HG03378 (cell line): ENCODE results near the gene USF2.

ENCODE experiments used
- ATAC-seq: cut with Tn5 transposase; IDR thresholded peaks from one replicate; pipeline ENCODE4 v1.9.1; 2021; ENCODE audit warnings: mild to moderate bottlenecking, moderate library complexity; ENCODE audit not compliant: unreplicated experiment

USF2 gene

DNA sequence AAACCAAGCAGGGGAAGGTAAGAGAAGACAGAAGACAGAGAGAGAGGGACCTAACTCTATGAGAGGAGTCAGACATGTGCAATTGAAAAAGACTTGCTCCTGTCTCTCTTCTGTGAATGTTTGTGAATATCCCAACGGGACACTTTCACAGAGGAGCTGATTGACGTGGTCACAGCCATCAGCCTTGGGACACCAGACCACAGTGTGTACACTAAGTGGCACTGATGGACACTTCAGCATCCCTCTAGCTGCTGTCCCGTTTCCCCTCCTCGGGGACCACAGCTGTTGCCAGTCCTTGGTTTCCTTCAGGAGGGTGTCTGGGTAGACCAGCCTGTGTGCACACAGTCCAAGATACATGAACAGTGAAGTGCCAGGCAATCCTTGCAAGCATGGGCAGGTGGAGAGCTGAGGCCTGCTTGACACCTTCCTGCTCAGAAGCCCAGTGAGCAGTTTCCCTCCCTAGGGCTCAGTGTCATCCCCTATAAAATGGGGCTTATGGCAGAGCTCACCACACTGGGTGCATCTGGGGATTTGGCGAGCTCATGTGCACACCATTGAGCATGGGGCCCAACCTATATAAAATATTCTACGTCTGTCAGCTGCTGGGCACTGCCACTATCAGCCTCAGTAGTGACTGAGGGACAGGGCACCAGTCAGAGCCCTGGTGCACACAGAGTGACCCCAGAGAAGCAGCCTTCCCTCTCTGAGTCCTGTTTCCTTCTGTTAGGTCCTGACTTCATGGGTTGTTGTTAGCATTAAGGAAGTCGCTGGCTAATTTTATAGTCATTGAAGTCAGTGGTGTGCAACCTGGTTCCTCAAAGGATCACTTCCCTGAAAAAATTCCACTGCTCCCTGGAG, 4.3 kb upstream of the USF2 start:
- no peak for ATAC-seq

DNA sequence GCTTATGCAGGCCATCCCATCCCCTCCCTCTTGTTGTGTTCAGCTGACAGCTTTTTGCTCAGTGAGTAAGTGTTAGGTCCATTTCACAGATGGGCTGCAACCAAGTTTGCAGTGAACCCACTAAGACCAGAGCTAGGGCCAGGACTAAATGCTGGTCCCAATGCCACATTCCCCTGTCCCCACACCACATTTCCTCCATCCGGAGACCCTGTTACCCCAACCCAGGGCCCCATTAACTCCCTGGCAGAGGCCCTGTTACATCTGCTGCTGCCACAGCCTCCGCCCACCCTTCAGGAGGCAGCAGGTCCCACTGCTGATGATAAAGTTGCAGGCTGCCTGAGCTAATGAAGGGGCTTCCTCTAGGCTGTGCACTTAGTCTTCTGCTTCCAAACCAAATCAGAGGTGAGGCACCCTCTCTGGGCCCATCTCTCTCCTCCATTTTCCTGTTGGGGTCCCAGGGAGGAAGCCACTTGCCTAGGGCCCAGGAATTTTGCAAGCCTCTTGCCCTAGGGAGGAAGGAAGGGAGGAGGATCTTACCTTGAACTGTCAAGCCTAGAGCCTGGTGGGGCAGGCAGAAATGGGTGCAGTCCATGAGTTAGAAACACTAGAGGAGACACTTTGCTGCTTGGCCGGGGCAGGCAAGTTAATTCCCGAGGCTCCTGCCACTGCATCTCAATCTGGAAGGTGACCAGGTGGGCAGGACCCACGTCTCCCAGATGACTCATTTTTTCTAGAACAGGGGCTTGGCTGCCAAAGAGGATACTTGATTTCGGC, 3.4 kb upstream of the USF2 start:
- ATAC-seq: no peak

DNA sequence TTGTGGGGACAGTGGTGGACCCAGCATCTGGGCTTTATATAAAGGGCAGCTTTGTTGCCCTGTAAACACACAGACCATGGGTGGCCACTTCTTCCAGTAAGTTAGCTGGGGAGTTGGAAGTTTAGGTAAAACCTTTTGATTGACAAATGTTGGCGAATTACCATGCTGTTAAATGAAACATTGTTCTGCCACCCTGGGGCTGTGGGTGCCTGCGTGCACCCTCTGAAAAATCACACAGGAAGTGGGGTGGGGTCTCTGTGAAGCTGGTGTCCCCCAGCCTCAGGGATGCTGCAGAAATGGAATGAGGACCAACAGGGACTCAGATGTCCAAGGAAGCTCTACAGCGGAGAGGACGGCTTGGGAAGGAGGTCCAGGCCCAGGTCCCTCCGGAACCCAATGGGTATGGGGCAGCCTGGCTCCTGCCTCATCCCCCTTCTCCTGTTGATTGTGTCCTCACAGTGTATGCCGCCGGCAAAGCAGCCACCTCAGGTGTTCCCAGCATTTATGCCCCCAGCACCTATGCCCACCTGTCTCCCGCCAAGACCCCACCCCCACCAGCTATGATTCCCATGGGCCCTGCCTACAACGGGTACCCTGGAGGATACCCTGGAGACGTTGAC, 2.8 kb upstream of the USF2 start:
- no peak for ATAC-seq

DNA sequence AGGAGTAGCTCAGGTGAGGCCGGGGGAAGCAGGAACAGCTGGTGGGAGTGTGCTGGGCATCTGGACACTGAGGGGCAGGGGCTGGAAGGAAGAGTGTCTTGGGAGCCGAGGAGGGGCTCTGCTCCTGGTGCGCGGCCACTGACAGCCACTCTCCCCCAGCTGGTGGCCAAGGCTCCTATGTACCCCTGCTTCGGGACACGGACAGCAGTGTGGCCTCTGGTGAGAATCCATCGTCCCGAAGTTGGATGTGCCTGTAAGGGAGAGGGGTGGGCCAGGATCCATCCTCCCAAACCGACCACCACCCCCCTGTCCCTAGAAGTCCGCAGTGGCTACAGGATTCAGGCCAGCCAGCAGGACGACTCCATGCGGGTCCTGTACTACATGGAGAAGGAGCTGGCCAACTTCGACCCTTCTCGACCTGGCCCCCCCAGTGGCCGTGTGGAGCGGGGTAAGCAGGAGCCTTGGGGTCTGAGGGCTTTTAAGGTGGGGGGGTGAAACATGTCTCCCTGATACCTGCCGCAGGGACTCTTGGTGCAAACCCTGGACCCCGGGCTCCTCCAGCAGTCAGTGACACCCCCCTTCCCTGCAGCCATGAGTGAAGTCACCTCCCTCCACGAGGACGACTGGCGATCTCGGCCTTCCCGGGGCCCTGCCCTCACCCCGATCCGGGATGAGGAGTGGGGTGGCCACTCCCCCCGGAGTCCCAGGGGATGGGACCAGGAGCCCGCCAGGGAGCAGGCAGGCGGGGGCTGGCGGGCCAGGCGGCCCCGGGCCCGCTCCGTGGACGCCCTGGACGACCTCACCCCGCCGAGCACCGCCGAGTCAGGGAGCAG, 2.0 kb upstream of the USF2 start:
- no peak for ATAC-seq

DNA sequence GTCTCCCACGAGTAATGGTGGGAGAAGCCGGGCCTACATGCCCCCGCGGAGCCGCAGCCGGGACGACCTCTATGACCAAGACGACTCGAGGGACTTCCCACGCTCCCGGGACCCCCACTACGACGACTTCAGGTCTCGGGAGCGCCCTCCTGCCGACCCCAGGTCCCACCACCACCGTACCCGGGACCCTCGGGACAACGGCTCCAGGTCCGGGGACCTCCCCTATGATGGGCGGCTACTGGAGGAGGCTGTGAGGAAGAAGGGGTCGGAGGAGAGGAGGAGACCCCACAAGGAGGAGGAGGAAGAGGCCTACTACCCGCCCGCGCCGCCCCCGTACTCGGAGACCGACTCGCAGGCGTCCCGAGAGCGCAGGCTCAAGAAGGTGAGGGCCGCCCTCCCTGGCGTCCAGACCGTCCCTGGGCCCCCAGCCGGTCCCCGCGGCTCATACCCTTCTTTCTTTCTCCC, 1.4 kb upstream of the USF2 start:
- no peak for ATAC-seq

DNA sequence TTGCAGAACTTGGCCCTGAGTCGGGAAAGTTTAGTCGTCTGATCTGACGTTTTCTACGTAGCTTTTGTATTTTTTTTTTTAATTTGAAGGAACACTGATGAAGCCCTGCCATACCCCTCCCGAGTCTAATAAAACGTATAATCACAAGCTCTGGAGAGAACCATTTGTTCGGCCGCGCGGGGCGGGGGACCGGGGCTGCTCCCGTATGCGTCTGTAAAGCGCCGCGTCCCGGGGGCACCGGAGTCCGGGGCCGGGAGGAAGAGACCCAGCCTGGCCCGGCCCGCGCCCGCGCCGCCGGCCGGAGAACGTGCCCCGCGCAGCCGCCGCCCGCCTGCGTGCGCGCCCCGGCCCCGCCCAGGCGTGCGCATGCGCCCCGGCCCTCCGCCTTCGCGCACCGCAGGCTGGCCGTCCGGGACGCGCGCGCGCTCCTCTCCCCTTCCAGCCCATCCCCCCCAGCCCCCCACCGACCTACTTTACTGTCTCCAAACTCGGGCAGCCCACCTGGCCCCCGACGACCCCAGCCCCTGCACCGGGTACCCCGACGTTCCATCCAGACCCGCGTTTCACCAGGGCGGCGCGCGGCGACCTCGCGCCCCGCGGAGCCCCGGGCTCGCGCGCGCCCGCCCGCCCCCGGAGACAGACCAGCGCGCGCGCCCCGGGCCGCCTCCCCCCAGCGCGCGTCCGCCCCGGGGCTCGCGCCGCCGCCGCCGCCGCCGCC, 785 bp upstream of the USF2 start:
- no peak for ATAC-seq

DNA sequence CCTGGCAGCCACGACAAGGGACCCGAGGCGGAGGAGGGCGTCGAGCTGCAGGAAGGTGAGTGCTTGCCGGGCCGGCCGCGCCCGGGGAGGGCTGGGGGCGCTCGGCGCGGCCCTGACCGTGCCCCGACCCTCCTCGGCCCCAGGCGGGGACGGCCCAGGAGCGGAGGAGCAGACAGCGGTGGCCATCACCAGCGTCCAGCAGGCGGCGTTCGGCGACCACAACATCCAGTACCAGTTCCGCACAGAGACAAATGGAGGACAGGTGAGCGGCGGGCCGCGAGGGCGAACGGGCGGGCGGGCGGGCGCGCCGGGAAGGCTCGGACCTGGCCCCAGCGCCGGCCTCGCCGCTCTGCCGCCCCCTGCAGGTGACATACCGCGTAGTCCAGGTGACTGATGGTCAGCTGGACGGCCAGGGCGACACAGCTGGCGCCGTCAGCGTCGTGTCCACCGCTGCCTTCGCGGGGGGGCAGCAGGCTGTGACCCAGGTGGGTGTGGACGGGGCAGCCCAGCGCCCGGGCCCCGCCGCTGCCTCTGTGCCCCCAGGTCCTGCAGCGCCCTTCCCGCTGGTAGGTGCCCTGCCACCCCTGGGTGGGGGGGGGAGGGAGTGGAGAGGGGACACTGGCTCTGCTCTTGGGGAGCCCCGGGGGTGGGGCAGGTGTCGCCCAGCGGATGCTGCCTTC, 816 bp downstream of the USF2 start:
- peak; percentile 44 for ATAC-seq

DNA sequence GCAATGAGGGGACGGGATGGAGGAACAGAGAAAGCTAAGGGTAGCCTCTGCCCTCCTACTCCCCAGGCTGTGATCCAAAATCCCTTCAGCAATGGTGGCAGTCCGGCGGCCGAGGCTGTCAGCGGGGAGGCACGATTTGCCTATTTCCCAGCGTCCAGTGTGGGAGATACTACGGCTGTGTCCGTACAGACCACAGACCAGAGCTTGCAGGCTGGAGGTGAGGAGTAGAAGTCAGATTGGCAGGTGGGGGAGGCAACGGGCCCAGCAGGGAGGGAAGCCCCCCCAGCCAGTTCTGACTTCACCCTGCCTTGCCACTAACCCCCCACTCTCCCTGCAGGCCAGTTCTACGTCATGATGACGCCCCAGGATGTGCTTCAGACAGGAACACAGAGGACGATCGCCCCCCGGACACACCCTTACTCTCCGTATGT, 1.6 kb downstream of the USF2 start:
- no peak for ATAC-seq

DNA sequence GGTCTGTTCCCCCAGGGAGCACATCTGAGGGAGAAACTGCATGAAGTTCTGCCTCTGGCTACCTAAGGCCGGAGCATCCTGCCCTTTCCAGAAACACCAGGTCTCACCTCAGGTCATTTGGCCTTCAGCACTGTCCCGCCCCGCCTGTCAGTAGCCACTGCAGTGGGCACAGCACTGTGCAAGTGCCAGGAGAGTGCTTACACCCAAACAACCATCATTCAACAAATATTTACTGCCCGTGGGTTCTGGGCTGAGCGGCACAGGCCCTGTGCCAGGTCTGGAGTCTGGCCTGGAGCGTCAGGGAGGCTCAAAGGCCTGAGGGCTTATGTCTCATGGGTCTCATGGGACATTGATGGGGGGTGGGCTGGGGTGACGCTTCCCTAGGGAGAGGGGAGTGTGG, 2.8 kb downstream of the USF2 start:
- no peak for ATAC-seq

DNA sequence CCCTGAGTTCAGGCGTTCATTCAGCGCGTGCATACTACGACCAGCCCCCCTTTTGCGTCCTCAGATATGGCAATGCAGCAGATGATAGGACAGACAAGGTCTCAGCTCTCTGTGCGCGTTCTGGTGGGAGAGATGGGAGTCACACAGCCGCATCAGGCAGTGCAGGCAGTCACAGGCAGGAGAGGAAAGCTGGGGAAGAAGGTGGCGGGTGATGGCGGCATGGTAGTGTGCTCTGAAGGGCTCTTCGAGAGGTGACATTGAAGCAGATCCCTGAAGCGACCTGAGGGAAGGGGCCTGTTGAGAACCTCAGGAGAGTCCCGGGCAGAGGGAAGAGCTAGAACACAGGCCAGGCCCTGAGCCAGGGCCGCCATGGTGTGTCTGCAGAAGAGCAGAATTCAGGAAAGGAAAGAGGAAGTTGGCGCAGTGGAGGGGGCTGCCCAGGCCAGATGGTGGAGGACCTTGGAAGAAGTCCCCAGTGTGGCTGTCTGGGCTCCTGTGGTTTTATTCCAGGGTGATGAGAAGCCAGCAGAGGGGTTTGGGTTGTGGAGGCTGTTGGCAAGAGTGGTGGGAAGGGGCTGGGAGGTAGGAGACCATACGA, 3.5 kb downstream of the USF2 start:
- ATAC-seq: no peak

DNA sequence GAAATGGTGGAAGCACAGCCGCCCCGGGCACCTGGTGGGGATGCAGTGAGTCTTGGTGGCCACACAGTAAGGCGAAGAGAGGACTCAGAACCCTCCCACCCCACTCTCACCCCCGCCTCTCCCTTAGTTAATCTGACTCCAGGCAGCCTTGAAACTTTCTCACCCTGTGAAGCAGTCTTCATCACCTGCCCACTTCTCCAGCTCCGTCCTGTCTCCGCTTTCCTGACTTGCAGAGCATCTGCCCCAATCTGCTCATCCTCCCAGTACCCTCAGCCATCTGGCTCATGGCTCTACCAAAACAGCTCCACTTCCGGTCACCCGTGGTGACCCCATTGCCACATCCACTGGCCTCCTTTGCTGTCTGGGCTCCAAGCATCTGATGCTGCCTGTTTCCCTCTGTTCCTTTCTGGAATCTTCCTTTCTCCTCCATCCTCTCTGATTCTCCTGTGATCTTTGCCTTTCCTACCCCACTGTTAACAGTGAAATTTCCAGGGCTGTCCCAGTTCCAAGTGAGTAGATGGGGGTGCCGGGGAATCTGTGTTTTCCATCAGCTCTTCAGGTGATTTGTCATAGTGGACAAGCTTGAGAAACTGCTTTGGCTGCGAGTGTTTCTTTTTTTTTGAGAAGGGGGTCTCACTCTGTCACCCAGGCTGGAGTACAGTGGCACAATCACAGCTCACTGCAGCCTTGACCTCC, 4.3 kb downstream of the USF2 start:
- ATAC-seq: no peak

DNA sequence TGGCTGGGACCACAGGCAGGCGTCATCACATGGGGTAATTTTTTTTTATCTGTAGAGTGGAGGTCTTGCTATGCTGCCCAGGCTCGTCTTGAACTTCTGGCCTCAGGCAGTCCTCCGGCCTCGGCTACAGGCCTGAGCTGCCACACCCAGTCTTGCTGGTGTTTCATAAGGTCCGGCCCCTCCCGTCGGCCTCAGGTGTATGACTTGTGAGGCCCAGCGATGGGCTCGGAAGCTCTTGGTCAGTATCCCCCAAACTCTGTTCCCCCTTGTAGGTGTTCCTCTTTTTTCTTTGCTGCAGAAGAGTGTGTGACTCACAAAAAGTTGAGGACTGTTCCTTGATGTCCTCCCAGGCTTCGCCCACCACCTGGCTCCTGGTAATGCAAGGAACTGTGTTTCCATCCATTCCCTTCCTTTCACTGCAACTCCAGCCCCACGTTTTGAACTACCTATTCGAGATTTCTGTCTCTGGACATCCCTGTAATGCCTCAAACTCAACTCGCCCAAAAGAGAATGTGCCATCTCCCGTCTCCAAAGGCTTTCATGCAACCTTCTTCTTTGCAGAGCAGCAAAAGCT, 5.0 kb downstream of the USF2 start:
- ATAC-seq: no peak

DNA sequence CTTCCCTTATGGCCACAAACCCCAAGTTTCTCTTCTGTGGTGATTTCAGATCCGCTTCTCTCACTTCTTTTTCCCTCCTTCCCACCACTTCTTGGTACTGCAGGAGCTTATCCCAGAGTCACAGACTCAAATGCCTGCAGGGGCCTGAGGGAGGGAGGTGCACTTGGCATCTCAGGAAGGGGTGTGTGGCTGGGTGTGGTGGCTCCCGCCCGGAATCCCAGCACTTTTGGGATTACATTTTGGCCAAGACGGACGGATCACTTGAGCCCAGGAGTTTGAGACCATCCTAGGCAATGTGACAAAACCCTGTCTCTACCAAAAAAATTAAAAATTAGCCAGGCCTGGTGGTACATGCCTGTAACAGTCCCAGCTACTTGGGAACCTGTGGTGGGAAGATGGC, 5.6 kb downstream of the USF2 start:
- no peak for ATAC-seq

DNA sequence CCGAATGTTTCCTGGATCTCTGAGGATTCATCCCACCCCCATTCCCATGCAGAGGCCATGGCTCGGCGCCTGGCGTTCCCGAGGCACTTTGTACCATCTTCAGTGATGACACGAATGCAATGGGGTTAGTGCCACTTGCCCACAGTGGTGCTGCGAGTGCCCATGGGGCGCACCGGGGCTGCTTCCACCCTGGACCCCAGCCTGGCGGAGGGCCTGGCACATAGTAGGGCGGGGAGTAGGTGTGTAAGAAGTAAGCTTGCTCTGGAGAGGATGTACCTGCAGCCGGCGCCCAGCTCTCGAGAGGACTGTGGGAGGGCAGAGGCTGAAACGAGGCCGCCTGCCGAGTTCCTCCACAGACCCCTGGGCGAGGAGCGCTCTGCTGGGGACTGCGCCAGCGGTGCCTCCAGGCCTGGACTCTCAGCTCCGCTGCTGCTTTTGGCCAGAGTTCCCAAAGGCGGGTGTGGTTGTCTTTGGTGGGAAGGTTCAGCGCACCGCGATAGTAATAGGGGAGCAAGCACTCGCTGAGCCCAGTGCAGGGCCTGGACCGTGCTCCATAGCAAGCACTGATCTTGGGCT, 8.0 kb downstream of the USF2 start:
- no peak for ATAC-seq

DNA sequence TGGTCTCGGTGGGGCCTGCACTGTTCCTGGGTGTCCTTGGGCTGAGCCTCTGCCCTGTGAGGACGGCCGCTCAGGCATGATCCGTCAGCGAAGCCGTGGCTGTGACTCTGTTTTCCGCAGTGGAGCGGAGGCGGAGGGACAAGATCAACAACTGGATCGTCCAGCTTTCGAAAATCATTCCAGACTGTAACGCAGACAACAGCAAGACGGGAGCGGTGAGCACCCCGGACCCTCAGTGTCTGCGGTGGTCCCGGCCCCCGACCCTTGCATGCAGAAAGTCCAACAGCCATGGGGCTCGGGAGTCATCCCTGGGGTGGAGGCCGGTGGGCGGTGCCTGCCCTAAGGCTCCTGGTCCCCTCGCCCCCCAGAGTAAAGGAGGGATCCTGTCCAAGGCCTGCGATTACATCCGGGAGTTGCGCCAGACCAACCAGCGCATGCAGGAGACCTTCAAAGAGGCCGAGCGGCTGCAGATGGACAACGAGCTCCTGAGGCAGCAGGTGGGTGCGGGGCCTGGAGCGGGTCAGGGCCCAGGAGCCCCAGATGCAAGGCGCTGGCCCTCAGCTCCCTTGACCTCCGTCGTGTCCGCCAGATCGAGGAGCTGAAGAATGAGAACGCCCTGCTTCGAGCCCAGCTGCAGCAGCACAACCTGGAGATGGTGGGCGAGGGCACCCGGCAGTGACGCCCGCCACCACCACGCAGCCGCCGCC, 10.0 kb downstream of the USF2 start:
- no peak for ATAC-seq

DNA sequence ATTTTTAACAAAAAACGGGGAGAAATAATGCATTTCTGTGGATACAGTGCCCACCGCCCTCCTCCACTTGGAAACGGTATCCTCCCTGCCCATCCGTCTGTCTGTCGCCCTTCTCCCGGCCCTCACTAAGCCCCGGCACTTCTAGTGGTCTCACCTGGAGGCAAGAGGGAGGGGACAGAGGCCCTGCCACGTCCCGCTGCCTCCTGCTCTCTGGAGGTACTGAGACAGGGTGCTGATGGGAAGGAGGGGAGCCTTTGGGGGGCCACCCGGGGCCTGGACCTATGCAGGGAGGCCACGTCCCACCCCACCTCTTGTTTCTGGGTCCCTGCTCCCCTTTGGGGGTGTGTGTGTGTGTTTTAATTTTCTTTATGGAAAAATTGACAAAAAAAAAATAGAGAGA, 10.6 kb downstream of the USF2 start:
- ATAC-seq: no peak
